Stimulated activated CD4-positive, alpha-beta T cell treated with anti-CD3 and anti-CD28 coated beads, TNF-alpha, amount 100 ng/mL, for 4 hours (primary cell): Measurements from ENCODE around the gene GUCA2A.

Source experiments
- DNase-seq, 3 experiments: peaks; one replicate each; pipeline ENCODE4 v3.0.0-alpha.2; 2020; ENCODE audit warnings: low read depth in 3 of 3

Gene GUCA2A

DNA sequence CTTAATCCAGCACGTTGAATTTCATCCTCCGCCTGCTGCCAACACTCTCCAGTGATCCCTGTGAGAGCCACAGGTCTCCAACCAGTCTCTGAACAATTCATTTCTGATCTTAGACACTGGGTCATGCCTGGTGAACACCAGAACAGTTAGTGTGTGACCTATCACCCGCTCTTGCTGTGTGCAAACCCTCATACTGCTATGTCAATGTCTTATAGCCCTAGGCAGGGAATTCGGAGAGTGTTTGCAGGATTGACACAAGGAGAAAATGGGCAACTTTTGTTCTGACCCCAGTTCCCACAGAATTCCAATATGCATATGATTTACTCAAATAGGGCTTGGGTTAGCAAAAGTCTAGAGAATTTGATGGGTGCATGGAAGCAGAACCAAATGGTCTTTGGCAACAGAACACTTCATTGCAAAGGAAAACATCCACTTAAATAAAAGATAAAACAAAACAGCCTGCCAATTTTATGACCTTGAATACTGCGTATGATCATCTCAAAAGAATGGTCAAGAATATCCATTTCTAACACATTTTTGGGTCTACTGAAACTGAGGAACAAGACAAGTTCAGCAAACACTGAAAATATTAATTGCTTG is 34.4 kb downstream of the GUCA2A start:
- no peak for DNase-seq

DNA sequence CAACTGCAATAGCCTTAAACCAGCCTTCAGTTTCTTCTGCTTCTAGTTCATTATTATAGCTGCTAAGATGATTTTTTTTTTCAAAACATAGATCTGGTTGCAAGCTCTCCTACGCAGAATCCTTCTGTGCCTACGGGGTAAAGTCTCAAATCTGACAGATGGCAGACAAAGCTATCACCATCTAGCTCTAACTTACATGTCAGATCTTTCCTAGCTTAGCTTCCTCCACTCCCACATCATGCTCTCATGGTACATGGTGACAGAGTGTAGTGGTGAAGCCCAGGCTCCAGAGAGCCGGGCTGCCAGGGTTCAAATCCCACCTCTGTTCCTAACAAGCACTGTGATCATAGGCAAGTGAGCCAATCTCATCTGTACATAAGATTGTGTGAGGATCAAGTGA is 35.6 kb downstream of the GUCA2A start:
- DNase-seq, result no peak

DNA sequence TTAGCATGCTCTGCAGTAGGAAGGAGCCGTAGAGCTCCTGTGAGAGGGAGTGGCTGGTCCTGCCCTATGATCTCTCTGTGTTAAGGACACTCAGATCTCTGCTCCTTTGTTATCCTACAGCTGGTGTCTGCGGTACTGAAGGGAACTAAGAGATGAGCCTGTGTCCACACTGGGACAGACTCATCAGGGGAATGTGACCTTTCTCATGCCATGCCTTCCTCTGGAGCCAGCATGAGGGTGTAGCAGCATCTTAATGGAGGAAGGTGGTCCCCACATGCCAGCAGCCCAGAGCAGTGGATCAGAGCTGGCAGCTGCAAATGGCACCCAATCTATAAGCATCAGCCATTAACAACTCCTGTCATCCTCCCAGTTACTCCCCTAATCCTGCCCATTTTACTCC is 36.0 kb downstream of the GUCA2A start:
- DNase-seq, result no peak

GRCh38 chr1:42127767-42128166 is 36.8 kb downstream of the GUCA2A start:
- DNase-seq, result no peak

- DNase-seq, result no peak
Observed at GRCh38 chr1:42125552-42125951, 39.0 kb downstream of the GUCA2A start.

GRCh38 chr1:42122408-42122807 is 42.1 kb downstream of the GUCA2A start:
- no peak for DNase-seq

DNA sequence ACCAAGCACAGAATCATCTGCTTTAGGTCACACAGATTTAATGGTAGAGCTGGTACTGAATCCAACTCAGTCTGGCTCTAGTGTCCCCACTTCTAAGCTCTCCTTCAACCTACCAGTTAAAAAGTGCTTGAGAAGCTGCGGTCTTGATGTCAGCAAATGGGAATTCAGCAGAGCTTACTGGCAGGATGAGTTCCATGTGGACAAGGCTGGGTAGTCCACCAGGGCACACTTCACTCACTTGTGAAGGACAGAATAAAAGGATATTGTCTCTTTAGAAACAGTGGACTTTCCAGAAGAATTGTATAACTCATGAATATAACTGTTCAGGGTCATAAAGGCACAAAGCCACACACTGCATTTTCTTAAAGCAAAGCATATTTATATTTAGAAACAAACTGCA is 46.4 kb downstream of the GUCA2A start:
- no peak for DNase-seq

DNA sequence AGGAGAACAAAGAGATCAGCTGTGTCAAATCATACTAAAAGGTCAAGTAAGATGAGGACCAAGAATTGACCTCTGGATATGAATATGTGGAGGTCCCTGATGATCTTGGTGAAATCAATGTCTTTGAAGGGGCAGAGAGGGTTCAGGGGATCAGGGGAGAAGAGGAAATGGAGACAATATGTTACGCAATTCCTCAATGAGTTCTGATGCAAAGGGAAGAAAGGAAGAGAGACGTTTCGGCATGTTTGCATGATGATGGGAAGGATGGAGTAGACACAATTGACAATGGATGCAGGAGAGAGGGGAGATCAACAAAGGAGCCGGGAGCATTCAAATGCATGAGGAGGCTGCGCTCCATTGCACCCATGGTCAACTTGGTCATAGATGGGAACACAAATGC is 47.3 kb downstream of the GUCA2A start:
- no peak for DNase-seq

DNA sequence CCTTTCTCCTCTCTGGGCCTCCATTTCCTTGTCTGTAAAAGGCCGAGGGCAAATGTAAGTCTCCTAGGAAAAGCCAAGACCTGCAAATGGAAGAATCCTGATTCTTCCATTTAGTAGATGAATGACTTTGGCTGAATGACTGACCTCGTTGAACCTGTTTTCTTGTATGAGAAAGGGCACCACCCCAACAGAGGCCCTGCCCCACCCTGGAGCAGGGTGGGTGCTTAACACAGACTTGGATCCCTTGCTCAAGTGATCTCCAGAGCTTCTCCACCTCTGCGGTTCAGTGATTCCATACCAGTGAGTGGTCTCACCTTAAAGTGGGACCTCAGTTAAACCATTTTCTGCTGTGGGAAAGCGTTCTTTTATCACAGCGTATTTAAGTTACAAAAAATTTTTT is 50.3 kb downstream of the GUCA2A start:
- no peak for DNase-seq
